NCI-H146 (cell line): Measurements from ENCODE around the gene GNA12.
"Not testable (repeated sequence)": the region's sequence is repeated elsewhere in the genome, so short reads cannot be mapped to it uniquely, and the experiment has no call there.

ENCODE experiments used
- DNase-seq: peaks from one replicate; lab custom pipeline; 2025; lab: John Stamatoyannopoulos, UW

Gene GNA12

DNA sequence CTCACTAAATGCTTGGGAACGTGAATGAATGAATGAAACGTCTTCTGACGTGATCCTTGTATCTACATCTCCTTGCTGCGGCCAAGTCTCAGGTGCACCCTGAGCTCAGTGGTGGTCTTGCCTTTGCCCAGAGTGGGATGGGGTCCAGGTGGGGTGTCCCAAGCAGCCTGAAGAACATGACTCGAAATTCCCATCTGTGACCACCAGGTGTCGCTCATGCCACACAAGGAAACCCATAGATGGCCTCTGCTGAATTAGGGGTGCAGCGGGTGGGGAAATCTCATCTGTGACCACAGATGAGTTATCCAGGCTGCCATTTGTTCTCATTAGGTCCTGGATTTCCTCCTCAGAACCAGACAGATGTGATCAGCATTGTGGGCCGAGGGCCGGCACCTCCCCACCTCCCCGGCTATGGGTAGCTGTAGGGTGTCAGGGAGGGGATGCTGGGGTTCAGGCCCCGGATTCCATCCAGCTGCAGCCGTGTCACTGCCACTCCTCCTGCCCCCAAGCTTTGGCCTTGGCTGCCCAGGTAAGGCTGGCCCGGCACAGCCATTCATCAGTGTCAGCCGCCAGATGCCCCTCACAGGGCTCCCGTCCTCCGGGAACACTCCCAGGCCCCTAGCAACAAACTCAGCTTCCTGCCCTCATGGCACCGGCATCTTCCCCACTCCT is 21.0 kb upstream of the GNA12 start:
- peak; percentile 46 for DNase-seq

DNA sequence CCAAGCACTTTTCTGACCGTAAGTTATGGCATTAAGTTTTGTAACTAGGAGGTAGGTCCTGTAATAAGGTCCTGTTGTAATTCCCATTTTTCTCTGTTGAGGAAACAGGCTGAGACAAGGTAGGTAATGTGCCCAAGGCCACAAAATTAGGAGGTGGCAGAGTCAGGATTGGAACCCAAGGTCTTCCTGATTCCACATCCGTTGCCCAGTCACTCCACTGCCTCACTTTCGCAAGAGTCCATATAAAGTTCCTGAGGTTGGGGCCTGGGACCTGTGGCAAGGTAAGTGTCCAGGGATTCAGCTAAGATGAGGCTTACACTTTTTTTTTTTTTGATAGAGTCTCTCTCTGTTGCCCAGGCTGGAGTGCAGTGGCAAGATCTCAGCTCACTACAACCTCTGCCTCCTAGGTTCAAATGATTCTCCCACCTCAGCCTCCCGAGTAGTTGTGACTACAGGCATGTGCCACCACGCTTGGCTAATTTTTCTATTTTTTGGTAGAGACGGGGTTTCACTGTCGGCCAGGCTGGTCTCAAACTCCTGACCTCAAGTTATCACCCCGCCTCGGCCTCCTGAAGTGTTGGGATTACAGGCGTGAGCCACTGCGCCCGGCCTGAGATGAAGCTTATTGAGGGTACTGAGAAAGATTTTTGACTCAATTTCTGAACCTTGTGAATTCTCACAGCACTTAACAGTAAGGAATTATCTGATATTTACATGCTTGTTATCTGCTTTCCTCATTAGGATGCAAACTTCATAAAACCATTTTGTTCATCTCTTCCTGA is 20.3 kb upstream of the GNA12 start:
- DNase-seq, result no peak

DNA sequence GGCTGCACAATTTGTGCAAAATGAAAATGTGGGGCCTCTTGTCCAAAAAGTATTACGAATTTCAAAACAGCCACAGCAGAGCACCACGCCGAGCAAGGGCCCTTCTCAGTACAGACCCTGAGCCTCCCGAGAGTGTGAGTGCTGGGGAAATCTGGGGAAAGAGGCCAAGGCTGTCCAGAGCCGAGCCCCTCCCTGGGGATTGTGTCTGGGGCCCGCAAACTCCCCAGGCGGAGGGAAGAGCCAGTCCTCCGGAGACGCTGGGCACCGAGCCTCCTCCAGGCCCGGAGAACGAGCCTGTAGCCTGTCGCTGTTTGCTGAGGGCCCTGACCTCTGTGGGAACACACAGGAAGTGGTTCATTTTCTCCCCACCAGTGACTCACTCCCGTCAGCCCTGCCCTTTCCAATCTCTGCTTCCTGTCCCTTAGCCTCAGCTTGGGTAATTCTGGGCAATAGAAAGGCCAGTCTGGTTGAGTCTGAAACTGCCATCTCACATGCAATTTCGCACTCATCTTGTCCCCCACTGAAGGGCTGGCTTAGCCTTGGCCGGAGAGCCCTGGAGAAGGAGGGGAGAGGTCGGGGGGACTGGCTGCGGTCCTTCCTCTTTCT is 19.5 kb upstream of the GNA12 start:
- DNase-seq, result peak; percentile 60

DNA sequence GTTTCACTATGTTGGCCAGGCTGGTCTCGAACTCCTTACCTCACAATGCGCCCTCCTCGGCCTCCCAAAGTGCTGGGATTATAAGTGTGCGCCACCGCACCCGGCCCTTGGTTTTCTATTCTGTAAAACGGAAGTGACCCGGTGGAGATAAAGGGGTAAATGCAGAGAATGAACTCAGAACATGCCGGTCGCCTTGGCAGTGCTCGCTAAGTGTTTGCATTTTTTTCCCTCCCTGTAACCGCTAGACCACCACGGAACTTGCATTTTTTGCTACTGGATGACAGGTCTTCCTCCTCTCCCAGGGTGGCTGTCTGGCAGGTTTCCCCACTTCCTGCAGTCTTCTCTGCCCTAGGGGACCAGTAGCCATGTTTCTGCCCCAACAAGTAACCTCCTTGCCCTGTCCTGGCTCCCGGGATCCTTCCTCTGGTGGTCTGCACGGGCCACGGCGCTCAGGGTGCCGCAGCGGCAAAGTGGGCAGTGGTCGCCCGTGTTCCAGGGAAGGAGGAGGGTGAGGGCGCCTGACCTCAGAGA is 18.8 kb upstream of the GNA12 start:
- no peak for DNase-seq

DNA sequence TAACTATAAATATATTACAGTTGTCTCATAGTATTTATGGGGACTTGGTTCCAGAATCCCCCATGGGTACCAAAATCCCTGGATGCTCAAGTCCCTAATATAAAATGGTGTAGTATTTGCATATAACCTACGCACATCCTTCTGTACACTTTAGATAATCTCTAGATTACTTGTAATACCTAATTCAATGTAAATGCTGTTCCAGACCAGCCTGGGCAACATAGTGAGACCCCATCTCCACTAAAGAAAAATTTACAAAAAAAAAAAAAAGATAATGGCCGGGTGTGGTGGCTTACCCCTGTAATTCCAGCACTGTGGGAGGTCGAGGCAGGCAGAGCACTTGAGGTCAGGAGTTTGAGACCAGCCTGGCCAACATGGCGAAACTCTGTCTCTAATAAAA is 17.4 kb upstream of the GNA12 start:
- DNase-seq, result no peak

DNA sequence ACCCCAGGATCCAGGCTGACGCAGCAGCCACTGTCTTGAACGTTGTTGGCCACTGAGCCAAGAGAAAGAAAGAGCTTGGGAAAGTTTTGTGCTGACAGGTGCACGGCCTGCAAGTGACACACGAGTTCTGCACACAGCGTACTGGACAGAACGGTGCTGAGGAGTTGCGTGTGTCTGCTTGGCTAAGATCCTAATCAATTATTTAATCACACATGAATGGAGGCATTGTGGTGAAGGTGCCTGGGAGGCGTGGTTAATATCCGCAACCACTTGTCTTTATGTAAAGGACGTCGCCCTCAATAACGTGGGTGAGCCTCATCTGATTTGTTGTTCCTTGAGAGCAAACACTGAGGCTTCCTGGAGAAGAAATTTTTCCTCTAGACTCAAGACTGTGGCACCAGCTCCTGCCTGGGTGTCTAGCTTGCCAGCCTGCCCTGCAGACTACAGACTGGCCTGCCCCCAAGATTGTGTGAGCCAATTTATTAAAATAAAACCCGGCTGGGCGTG is 16.6 kb upstream of the GNA12 start:
- DNase-seq, result peak; percentile 77

DNA sequence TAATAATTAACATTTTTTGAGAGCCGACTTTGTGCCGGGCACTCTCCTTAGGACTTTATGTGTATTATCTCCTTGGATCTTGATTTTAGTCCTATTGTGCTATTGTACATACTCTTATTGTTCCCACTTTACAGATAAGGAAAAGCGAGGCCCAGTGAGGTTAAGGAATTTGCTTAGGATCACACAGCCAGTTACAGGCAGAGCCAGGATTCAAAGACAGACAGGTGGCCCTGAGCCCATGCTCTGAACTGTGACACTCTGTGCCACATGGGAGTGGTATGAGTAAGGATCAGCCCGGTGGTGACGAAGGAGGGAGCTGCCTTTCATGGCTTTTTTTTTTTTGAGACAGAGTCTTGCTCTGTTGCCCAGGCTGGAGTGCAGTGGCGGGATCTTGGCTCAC is 15.8 kb upstream of the GNA12 start:
- DNase-seq, result no peak

DNA sequence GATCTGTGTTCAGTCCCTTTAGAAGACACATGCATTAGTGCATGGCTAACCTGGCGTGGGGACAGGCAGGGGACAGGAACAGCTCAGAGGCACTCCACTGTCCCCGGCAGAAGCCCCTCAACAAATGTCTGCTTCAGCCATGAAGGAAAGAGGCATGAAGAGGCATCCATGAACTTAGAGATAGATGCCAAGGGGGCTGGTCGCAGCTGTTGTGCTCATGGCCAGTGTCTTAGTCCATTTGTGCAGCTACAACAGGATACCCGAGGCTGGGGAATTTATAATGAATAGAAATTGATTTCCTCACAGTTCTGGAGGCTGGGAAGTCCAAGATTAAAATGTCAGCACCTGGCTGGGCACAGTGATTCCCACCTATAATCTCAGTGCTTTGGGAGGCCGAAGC is 14.5 kb upstream of the GNA12 start:
- no peak for DNase-seq

DNA sequence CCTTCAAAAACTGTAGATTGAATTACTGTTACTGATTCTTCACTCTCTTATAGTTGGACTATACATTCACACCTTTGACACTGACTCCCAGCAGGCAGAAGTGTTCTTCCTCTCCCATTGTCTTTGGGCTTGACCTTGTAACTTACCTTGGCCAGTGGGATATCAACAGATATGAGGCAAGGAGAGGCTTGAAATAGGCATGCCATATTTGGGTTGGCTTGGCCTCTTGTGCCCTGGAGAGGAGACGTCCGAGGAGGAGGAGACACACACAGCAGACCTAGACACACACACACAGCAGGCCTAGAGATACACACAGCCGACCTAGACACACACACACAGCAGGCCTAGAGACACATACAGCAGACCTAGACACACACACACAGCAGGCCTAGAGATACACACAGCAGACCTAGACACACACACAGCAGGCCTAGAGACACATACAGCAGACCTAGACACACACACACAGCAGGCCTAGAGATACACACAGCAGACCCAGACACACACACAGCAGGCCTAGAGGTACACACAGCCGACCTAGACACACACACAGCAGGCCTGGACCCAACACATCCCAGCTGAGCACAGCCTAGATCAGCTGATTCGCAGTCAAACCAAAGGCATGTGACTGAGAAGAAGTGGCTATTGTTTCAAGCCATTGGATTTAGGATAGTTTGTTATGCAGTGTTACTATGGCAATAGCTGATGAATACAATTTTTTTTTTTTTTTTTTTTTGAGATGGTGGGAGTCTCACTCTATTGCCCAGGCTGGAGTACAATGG is 12.5 kb upstream of the GNA12 start:
- peak; percentile 24 for DNase-seq

DNA sequence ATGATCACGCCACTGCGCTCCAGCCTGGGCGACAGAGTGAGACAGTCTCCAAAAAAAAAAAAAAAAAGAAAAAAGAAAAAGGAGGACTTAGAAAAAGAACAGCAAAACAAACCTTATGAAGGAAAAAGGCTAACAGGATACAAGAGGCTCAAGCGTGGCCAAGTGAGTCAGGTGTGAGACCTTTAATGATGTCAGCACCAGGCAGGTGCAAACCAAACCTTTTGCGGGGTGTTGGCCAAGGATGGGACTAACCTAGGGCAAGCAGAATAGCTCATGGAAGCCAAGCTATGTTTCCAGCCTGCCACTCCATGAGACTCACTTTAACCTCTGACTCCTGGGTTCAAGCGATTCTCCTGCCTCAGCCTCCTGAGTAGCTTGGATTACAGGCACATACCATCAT is 11.3 kb upstream of the GNA12 start:
- DNase-seq, result no peak

DNA sequence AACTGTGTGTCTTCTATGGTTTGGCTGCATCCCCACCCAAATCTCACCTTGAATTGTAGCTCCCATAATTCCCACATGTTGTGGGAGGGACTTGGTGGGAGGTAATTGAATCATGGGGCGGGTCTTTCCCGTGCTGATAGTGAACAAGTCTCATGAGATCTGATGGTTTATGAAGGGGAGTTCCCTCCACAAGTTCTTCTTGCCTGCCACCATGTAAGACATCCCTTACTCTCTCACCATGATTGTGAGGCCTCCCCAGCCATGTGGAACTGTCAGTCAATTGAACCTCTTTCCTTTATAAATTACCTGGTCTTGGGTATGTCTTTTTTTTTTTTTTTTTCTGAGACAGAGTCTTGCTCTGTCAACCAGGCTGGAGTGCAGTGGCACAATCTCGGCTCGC is 9.4 kb upstream of the GNA12 start:
- not testable (repeated sequence) for DNase-seq

DNA sequence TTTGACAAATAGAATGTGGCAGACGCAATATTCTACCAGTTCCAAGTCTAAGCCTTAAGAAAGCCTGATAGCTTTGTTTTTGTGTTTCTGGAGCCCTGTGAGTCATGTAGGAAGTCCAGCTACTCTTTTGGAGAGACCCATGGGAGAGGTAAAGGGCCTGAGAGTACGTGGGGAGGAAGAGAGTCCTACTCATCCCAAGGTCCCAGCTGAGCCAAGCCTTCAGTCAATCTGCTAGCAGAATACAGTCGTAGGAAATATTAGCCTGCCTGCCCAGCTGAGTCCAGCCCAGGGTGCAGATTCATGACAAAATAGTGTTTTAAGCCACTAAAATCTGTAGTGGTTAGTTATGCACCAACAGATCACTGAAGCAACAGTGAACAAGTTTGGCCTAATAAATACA is 9.0 kb upstream of the GNA12 start:
- no peak for DNase-seq

DNA sequence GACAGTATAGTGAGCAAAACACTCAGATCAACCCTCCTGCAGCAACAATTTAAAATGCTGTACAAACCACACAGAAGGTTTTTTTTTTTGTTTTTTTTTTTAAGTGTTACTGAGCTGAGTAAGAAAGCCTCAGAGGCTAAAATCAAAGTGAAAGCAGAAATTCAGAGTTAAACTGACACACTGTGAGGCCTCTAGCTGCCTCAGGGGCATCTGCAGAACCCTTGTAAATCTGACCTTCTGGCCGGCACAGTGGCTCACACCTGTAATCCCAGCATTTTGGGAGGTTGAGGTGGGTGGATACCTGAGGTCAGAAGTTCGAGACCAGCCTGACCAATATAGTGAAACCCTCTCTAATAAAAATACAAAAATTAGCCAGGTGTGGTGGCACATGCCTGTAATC is 7.4 kb upstream of the GNA12 start:
- DNase-seq, result no peak

DNA sequence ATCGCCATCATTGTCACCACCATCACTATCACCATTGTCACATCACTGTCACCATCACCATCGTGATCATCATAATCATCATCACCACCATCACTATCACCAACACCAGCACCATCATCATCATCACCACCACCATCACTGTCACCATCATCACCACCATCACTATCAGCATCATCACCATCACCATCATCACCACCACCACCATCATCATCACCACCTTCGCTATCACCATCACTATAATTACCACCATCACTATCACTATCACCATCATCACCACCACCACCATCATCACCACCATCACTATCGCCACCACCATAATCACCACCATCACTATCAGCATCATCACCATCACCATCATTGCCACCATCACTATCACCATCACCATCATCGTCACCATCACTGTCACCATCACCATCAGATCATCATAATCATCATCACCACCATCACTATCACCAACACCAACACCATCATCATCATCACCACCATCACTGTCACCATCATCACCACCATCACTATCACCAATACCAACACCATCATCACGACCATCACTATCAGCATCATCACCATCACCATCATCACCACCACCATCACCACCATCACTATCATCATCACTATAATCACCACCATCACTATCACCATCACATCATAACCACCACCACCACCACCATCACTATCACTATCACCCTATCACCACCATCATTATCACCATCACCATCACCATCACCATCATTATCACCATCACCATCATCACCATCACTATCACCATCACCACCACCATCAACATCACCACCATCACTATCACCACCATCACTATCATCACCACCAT is 6.0 kb upstream of the GNA12 start:
- DNase-seq, result no peak

DNA sequence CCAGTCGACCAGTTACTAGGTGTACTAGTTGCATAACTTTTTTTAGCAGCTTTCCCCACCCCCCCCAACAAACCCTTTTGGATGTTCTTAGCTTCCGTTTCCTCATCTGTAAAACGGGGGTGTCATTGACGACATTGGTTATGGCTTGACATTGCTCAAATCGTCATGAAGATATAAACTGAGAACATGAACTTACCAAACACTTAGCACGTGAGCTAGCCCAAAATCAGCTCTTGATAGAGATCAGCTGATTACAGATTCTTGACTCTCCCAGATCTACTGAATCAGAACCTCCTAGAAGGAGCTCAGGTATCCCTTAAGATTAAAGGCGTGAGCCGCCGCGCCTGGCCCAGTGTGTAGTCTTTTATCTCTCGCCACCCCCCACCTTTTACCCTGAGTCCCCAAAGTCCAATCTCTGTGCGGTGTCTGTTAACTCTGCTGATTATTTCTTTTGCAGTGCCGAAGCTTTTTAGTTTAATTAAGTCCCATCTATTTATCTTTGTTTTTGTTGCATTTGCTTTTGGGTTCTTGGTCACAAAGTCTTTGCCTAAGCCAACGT is 1.0 kb upstream of the GNA12 start:
- DNase-seq, result no peak

DNA sequence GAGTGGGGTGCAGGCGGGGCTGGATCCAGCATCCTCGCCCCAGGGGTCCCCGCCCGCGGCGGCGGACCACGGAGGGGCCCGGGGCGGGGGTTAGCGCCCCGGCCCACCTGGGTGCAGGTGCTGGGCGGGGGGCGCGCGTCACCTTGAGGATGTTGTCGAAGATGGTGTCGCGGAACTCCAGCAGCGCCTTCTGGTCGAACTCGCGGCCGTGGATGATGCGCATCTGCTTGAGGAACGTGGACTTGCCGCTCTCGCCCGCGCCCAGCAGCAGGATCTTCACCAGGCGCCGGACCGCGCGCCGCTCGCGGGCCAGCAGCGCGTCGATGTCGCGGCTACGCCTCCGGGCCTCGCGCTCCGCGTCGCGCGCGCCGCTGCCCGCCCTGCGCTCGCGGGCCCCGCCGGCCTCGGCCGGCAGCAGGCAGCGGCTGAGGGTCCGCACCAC is 376 bp downstream of the GNA12 start:
- peak; percentile 55 for DNase-seq

DNA sequence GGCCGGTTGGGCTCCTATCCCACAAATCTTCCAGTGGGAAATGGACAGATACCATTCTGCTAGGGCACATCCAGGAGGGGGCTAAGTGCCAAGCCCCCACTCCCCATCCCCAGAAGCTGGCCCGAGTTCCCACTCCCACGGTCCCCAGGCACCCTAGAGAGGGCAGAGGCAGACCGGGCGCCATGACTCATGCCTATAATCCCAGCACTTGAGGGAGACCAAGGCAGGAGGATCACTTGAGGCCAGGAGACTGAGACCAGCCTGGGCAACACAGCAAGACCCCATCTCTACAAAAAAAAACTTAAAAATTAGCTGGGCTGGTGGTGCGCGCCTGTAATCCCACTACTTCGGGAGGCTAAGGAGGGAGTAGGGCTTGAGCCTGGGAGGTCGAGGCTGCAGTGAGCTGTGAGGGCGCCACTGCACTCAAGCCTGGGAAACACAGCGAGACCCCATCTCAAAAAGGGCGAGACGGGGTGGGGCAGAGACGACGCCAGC is 870 bp downstream of the GNA12 start:
- peak; percentile 19 for DNase-seq

DNA sequence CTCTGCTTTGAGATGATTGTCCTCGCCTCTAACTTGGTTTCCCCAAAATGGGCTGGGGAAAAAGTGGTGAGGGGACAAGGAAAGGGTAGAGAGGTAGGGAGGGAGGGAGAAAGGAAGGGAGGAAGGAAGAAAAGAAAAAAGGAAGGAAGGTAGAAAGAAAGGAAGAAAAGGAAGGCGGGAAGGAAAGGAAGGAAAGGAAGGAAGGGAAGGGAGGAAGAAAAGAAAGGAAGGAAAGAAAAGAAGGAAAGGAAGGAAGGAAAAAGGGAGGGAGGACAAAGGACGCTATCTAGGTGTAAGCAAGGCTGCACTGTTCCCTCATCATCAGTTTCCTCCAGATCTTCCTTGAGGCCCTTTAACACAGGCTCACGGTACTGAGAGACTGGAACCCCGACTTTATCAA is 2.2 kb downstream of the GNA12 start:
- no peak for DNase-seq

DNA sequence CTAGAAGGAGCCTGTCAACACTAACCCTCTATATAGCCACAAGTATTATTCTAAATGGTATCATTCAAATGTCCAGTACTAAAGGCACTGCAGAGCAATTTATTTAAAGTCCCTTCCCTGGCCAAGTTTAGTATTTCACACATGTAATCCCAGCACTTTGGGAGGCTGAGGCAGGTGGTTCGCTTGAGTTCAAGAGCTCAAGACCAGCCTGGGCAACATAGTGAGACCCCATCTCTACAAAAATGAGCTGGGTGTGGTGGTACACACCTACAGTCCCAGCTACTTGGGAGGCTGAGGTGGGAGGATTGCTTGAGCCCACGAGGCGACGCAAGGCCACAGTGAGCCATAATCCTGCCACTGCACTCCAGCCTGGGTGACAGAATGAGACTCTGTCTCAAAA is 3.6 kb downstream of the GNA12 start:
- DNase-seq, result no peak

DNA sequence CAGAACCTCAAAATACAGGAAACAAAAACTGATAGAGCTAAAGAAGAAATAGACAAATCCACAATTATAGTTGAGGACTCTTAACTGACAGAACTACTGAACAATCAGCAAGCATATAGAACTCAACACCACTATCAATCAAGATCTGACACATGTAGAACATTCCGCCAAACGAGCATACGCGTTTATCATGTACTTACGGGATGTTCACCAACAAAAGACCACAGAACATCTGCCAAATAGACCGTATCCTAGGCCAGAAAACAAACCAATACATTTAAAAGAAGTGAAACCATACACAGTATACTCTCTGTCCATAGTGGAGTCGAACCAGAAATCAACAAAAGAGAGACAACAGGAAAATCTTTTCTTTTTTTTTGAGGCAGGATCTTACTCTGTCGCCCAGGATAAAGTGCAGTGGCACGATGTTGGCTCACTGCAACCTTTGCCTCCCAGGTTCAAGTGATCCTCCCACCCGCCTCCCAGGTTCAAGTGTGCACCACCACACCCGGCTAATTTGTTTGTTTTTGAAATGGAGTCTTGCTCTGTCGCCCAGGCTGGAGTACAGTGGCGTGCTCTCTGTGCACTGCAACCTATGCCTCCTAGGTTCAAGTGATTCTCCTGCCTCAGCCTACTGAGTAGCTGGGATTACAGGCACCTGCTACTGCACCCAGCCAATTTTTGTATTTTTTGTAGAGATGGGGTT is 5.1 kb downstream of the GNA12 start:
- DNase-seq, result no peak
